ENCODE results near the gene BRCC3. TPM values are rescaled to one million over a fixed set of nuclear protein-coding genes. Genes with fewer than 3 reads are reported as not detected.

The BRCC3 gene
- total RNA-seq: 26.2 and 36.1 TPM in 2 replicates

DNA sequence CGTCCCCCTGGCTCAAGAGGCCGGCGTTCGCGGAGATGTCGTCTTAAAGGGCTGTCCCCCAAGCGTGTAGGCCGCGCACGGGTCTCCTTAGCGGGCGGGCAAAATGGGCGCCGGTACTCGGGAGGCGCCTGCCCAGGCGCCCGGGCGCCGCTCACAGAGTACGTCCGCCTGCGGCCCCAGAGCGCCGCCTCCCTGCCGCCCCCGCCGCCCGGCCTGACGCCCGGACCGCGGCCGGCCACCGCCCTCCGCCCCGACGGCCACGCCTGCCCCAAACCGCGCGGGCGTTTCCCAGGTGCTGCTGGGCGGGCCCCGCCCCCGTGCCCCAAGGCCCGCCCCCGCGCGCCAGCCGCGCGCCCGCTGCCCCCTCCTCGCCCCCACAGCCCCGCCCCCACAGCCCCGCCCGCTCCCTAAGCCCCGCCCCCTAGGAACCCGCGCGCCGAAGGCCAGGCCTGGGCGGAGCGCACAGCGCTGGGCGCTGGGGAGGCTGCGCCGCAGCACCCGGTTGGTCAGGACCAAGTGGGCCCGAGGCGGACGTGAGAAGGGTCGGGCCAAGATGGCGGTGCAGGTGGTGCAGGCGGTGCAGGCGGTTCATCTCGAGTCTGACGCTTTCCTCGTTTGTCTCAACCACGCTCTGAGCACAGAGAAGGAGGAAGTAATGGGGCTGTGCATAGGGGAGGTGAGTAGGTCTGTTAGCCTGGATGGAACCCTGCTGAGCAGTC lies at the start of gene BRCC3, which contains the start of the genes CMC4 and MTCP1:
Gene BRCC3 (plus strand): TSS at position 534 of the 719 bp plus-strand sequence. CDS start 20 bp downstream, at position 554.
Gene CMC4 (minus strand): TSS at position 162 of the 719 bp plus-strand sequence. CDS start 7,113 bp downstream, outside the sequence.
Gene MTCP1 (minus strand): TSS at position 162 of the 719 bp plus-strand sequence. CDS start 5,126 bp downstream, outside the sequence.

DNA sequence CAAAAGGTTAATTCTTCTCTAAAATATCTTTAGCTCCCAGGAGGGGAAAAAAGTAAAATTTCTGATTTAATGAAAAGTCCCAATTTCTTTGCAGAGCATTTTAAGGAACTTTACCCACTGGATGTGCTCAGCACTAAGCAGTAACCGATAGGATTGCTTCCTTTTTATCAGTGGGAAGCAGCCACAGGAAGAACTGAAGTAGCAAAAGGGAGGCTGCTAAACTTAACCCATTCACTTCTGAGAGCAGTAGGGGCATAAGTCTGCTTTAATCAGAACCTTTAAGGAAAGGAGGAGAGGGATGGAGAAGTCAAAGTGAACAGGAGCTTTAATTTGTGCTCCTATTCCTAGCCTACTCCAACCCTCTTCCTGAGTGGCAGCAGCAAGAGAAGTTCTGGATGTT lies 48.7 kb upstream of the BRCC3 start, which contains the start of gene F8:
Gene F8 (minus strand): TSS at position 139 of the 400 bp plus-strand sequence. CDS start 171 bp downstream, outside the sequence.

DNA sequence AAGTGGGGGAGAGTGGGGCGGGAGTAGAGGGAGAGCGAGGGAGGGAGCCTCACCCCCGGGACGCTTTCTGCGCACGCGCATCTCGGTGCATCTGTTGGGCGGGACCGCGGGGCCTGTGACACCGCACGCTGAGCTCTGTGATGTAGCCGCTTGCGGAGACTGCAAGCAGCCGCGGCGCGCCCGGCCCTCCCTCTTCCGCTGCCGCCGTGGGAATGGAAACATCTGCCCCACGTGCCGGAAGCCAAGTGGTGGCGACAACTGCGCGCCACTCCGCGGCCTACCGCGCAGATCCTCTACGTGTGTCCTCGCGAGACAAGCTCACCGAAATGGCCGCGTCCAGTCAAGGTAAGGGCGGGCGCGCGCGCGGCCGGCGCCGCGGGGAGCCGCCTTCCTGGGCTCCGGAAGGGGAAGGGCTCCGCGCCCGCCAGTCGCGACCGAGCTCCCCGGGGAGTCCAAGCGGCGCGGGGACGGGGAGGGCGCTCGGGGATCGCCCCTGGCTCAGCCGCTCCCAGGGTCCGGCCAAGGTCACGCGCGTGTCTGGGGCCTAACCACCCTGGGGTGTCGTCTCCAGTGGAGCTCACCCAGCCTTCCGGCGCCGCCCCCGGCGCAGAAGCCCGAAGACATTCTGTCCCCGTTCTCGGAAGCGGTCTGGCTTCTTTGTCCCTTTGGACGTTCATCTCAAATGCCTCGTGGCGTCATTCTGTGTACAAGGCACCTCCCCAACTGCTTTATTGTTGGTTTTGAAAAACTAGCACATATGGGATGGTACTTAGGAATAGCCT lies 44.4 kb upstream of the BRCC3 start, which contains the start of gene FUNDC2:
Gene FUNDC2 (plus strand): TSS at position 118 of the 782 bp plus-strand sequence. CDS start 95 bp downstream, at position 213.

Other genes starting within 250 kb of the BRCC3 start
- not detected in 2 replicates for gene SMIM9, start 236.8 kb upstream of the BRCC3 start, total RNA-seq
- gene F8A1, start 185.2 kb upstream of the BRCC3 start, total RNA-seq: 2.3 and 3.4 TPM in 2 replicates
- gene F8, start 48.8 kb upstream of the BRCC3 start, total RNA-seq: 1.0 and 2.4 TPM in 2 replicates
- 45.2 and 49.9 TPM in 2 replicates for gene FUNDC2, start 44.7 kb upstream of the BRCC3 start, total RNA-seq
- 10.6 and 10.8 TPM in 2 replicates for gene CMC4, start 372 bp upstream of the BRCC3 start, total RNA-seq
- 2.3 and 3.6 TPM in 2 replicates for gene MTCP1, start 372 bp upstream of the BRCC3 start, total RNA-seq
- gene VBP1, start 145.0 kb downstream of the BRCC3 start, total RNA-seq: 97.2 and 103 TPM in 2 replicates
- gene RAB39B, start 193.0 kb downstream of the BRCC3 start, total RNA-seq: 0.07 TPM in 1 of 2 replicates, not detected in the other